Ascending aorta (tissue), 2 donors: ENCODE data around the gene ADRB2. TPM values are rescaled to one million over a fixed set of nuclear protein-coding genes. Genes with fewer than 3 reads are reported as not detected.

Experiments
- DNase-seq, 2 donors: peaks; one replicate each; pipeline ENCODE4 v3.0.0-alpha.2; 2019; ENCODE audit warnings: low spot score in 2 of 2
- H3K27ac ChIP-seq, 2 donors: fragments of 200-600 bp; sonication (generic); one replicate each; pipeline ENCODE4 v1.5.1; 2016 to 2017; ENCODE audit warnings: mild to moderate bottlenecking in 1 of 2
- H3K27me3 ChIP-seq: fragments of 200-600 bp; sonication (generic); one replicate; pipeline ENCODE4 v1.5.1; 2017
- H3K36me3 ChIP-seq, 2 donors: fragments of 200-600 bp; sonication (generic); one replicate each; pipeline ENCODE4 v1.5.1; 2016
- H3K4me1 ChIP-seq, 2 donors: fragments of 200-600 bp; sonication (generic); one replicate each; pipeline ENCODE4 v1.5.1; 2016 to 2017; ENCODE audit warnings: mild to moderate bottlenecking in 1 of 2
- H3K4me3 ChIP-seq, 2 donors: fragments of 200-600 bp; sonication (generic); one replicate each; pipeline ENCODE4 v1.5.1; 2016 to 2017; ENCODE audit warnings: mild to moderate bottlenecking in 1 of 2
- H3K9me3 ChIP-seq, 2 donors: fragments of 200-600 bp; sonication (generic); one replicate each; pipeline ENCODE4 v1.5.1; 2016
- intact Hi-C: fragments of 100-400 bp; cut with DNase I; formaldehyde crosslinking; loops from one replicate; pipeline ENCODE4 v1.15.1; 2023
- total RNA-seq: library from RNA; depleted of rRNA; stranded (reverse); fragments of >200 nt; gene quantifications from one replicate; pipeline ENCODE4 v1.1.0, GENCODE V29; 2016
- TF ChIP-seq, protein P1 (sequence below), 3 experiments: fragments of 200-600 bp in 2 of 3; fragments of 450-650 bp in 1 of 3; sonication (generic) in 2 of 3; IDR thresholded peaks; one replicate each; pipeline ENCODE4 v1.5.1; 2016 to 2019; ENCODE audit warnings: antibody characterized with exemption in 3 of 3, mild to moderate bottlenecking in 1 of 3, moderate library complexity in 1 of 3

Gene ADRB2
- total RNA-seq, 1 donor from 2014 or later = 11.2 TPM

- intact Hi-C loops = no loop called here
- TF ChIP-seq, protein P1, sequence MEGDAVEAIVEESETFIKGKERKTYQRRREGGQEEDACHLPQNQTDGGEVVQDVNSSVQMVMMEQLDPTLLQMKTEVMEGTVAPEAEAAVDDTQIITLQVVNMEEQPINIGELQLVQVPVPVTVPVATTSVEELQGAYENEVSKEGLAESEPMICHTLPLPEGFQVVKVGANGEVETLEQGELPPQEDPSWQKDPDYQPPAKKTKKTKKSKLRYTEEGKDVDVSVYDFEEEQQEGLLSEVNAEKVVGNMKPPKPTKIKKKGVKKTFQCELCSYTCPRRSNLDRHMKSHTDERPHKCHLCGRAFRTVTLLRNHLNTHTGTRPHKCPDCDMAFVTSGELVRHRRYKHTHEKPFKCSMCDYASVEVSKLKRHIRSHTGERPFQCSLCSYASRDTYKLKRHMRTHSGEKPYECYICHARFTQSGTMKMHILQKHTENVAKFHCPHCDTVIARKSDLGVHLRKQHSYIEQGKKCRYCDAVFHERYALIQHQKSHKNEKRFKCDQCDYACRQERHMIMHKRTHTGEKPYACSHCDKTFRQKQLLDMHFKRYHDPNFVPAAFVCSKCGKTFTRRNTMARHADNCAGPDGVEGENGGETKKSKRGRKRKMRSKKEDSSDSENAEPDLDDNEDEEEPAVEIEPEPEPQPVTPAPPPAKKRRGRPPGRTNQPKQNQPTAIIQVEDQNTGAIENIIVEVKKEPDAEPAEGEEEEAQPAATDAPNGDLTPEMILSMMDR (IDR thresholded peaks at IDR 0.05) = no peak
- Histone ChIP-seq H3K27me3 (no peaks in the 10 kb centered on the region), H3K4me3 (no peak overlapping the region), H3K4me1 (no peaks in the 10 kb centered on the region), H3K36me3 (no peaks in the 10 kb centered on the region), H3K27ac (no peak overlapping the region), H3K9me3 (no peaks in the 10 kb centered on the region)
- DNase-seq = no peak
Measured at GRCh38 chr5:148856009-148856367, 29.6 kb downstream of the ADRB2 start.

DNA sequence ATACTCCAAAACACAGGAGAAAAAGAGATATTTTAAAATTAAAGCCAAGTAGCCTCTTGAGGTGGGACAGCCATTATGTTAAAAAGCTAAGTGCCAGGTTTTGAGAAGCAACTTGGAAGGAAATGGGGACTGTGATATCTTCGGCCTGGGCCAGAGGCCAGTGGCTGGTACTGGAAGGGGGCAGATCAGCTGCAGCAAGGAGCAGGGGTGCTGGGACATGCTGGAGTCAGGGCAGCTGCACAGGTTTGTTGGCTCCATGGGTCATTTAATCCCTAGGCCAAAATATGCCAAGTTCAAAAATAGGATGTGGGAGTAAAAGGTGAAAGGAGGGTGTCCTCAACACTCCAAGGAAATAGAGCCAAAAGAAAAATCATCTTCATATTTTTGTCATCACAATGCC is 30.0 kb downstream of the ADRB2 start:
- intact Hi-C loops = no loop called here
- Histone ChIP-seq H3K9me3 (no peaks in the 10 kb centered on the region), H3K27ac (no peak overlapping the region), H3K4me1 (no peaks in the 10 kb centered on the region), H3K36me3 (no peaks in the 10 kb centered on the region), H3K27me3 (no peaks in the 10 kb centered on the region), H3K4me3 (no peak overlapping the region)
- TF ChIP-seq, protein P1 (IDR thresholded peaks at IDR 0.05) = no peak
- no peak for DNase-seq

DNA sequence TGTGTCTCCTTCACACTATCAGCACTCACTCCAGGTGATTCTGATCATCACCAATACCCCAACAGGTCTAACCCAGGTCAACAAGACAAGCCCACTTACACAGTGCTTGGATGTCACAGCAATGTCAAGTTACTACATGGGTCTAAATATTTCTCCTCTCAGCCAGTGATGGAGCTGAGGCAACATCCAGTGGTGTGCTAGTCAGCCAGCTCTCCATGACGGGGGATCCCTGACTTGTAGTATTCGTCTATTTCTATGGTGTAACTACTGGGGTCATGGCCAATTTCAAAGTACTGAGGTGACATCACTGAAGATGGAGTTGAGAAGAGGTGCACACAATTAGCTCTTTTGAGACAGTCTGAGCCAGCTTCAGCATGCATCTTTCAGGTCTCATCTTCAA is 31.1 kb downstream of the ADRB2 start:
- Histone ChIP-seq H3K27me3 (no peaks in the 10 kb centered on the region), H3K4me1 (no peaks in the 10 kb centered on the region), H3K27ac (no peak overlapping the region), H3K4me3 (no peak overlapping the region), H3K9me3 (no peaks in the 10 kb centered on the region), H3K36me3 (no peaks in the 10 kb centered on the region)
- DNase-seq = no peak
- TF ChIP-seq, protein P1 (IDR thresholded peaks at IDR 0.05) = no peak
- intact Hi-C loops = no loop called here

GRCh38 chr5:148858106-148858505 is 31.7 kb downstream of the ADRB2 start:
- DNase-seq = no peak
- Histone ChIP-seq H3K27ac (no peak overlapping the region), H3K4me1 (no peaks in the 10 kb centered on the region), H3K27me3 (no peaks in the 10 kb centered on the region), H3K36me3 (no peaks in the 10 kb centered on the region), H3K4me3 (no peak overlapping the region), H3K9me3 (no peaks in the 10 kb centered on the region)
- TF ChIP-seq, protein P1 (IDR thresholded peaks at IDR 0.05) = no peak
- intact Hi-C loops = no loop called here

DNA sequence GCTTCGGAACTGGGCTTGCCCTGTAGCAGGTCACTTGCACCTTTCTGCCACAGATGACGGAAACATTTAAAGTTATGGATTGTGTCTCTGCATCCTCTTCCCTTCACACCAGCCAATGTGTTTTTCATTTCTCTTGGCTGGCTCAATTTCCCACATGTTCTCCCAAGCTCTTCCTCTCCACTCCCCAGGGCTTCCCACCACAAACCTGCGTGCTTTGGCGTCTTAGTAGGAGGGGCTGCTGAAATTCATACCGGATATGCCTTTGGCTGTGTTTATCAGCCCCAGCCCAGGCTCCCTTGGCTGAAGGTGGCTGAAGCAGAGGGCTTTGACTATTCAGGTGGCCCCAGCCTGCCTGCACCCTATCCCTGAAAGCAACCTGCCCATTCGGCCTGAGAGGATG is 32.1 kb downstream of the ADRB2 start:
- intact Hi-C loops = no loop called here
- Histone ChIP-seq H3K9me3 (no peaks in the 10 kb centered on the region), H3K4me3 (no peak overlapping the region), H3K27me3 (no peaks in the 10 kb centered on the region), H3K36me3 (no peaks in the 10 kb centered on the region), H3K4me1 (no peaks in the 10 kb centered on the region), H3K27ac (no peak overlapping the region)
- TF ChIP-seq, protein P1 (IDR thresholded peaks at IDR 0.05) = no peak
- no peak for DNase-seq

DNA sequence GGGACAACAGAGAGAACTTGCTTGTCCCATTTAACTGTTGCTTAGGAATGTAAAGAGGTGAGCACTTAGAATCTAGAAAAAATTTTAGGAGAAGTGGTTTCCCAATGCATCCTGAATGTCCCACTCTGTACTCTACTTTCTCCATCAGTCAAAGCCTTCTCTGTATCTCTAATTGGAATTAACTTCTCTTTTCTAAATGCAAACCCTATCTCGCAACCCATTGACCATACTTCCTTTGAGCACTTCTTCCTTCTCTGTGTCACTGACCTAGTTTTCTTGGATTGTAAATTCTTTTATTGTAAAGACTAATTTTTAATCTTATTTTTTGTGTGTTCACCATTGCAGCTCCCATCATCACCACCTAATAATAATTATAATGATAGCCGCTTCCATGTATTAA is 33.3 kb downstream of the ADRB2 start:
- TF ChIP-seq, protein P1 (IDR thresholded peaks at IDR 0.05) = no peak
- no peak overlapping the region for H3K27ac ChIP-seq
- intact Hi-C loops = no loop called here
- no peak for DNase-seq
- H3K27me3 ChIP-seq = no peaks in the 10 kb centered on the region
- H3K4me3 ChIP-seq = no peak overlapping the region
- H3K36me3 ChIP-seq = no peaks in the 10 kb centered on the region
- no peaks in the 10 kb centered on the region for H3K9me3 ChIP-seq
- no peaks in the 10 kb centered on the region for H3K4me1 ChIP-seq
